BJ (cell line): Measurements from ENCODE around the gene DDIT3. TPM values are rescaled to one million over a fixed set of nuclear protein-coding genes. Genes with fewer than 3 reads are reported as not detected.
"Not testable (repeated sequence)": the region's sequence is repeated elsewhere in the genome, so short reads cannot be mapped to it uniquely, and the experiment has no call there.

ENCODE experiments used
- CTCF ChIA-PET: fragments of 350-600 bp; formaldehyde crosslinking; extraction: SDS; loops from one replicate; lab custom pipeline; 2021; ENCODE audit warnings: antibody characterized with exemption, inconsistent platforms; lab: Yijun Ruan, JAX
- POLR2A ChIA-PET: fragments of 300-600 bp; sonication (Branson Sonifier 250); formaldehyde crosslinking; extraction: SDS; loops from one replicate; lab custom pipeline; 2021; ENCODE audit warnings: antibody characterized with exemption; lab: Charles Lee
- DNase-seq: peaks from one replicate; pipeline ENCODE4 v3.0.0-alpha.2; 2011; ENCODE audit warnings: low read depth
- H3K27me3 ChIP-seq: 2 replicates; pipeline ENCODE4 v1.6.0; 2011; ENCODE audit warnings: low read length; ENCODE audit not compliant: control insufficient read depth, insufficient read depth
- H3K36me3 ChIP-seq: 2 replicates; pipeline ENCODE4 v1.5.1; 2011; ENCODE audit warnings: low read length; ENCODE audit not compliant: control insufficient read depth, insufficient read depth
- H3K4me3 ChIP-seq: 2 replicates; pipeline ENCODE4 v1.5.1; 2011; ENCODE audit warnings: low read depth, mild to moderate bottlenecking, control low read depth, low read length
- CTCF ChIP-seq: IDR thresholded peaks from 2 replicates; pipeline ENCODE4 v1.5.1; 2011; ENCODE audit warnings: low read depth, mild to moderate bottlenecking, control low read depth, inconsistent platforms, low read length, moderate library complexity; ENCODE audit not compliant: insufficient read depth
- polyA plus RNA-seq: library from polyadenylated mRNA; depleted of rRNA; stranded (reverse); fragments of >200 nt; gene quantifications from 2 replicates; pipeline ENCODE4 v1.2.3, GENCODE V29; 2011

DDIT3 gene
- polyA plus RNA-seq, 1 experiment, result 65.4 TPM

- Histone ChIP-seq H3K27me3 (no peaks in the 10 kb centered on the region), H3K4me3 (no peak overlapping the region), H3K36me3 (peaks cover 40% of the 10 kb centered on the region)
- no peak for TF ChIP-seq CTCF
- POLR2A ChIA-PET, result no interaction called here
- no peak for DNase-seq
- CTCF ChIA-PET, result no interaction called here
These were observed 20.1 kb downstream of the DDIT3 start for GRCh38 chr12:57500213-57500612.

GRCh38 chr12:57498571-57498970, 21.7 kb downstream of the DDIT3 start:
- TF ChIP-seq CTCF, result no peak
- ChIA-PET CTCF (no interaction called here), POLR2A (no interaction called here)
- peaks cover 33% of the 10 kb centered on the region for H3K36me3 ChIP-seq
- no peak overlapping the region for H3K4me3 ChIP-seq
- no peak for DNase-seq
- no peaks in the 10 kb centered on the region for H3K27me3 ChIP-seq

GRCh38 chr12:57498132-57498502, 22.2 kb downstream of the DDIT3 start:
- ChIA-PET POLR2A (no interaction called here), CTCF (interaction anchor here (0.9 kb wide), 1 partner anchor 23 kb away, joined by 3 read pairs; no protein-coding TSS in a partner anchor)
- Histone ChIP-seq H3K36me3 (peaks cover 33% of the 10 kb centered on the region), H3K27me3 (no peaks in the 10 kb centered on the region), H3K4me3 (no peak overlapping the region)
- DNase-seq, result no peak
- TF ChIP-seq CTCF, result no peak

GRCh38 chr12:57497223-57498131, 22.8 kb downstream of the DDIT3 start:
- no peak overlapping the region for H3K4me3 ChIP-seq
- H3K36me3 ChIP-seq, result peaks cover 36% of the 10 kb centered on the region
- no peak for DNase-seq
- CTCF ChIA-PET, result interaction anchor here (0.9 to 1.1 kb wide), 2 partner anchors 22 to 35 kb away, joined by 3 read pairs; no protein-coding TSS in a partner anchor
- POLR2A ChIA-PET, result interaction anchor here (0.7 kb wide), 1 partner anchor 32 kb away, joined by 6 read pairs; no protein-coding TSS in a partner anchor
- TF ChIP-seq CTCF, result no peak
- H3K27me3 ChIP-seq, result no peaks in the 10 kb centered on the region

- no peaks in the 10 kb centered on the region for H3K27me3 ChIP-seq
- H3K4me3 ChIP-seq, result no peak overlapping the region
- peaks cover 33% of the 10 kb centered on the region for H3K36me3 ChIP-seq
- DNase-seq, result no peak
- ChIA-PET POLR2A (interaction anchor here (0.7 kb wide), 1 partner anchor 31 kb away, joined by 6 read pairs; no protein-coding TSS in a partner anchor), CTCF (interaction anchor here (1.1 kb wide), 1 partner anchor 34 kb away, joined by 3 read pairs; no protein-coding TSS in a partner anchor)
- no peak for TF ChIP-seq CTCF
These were observed 23.5 kb downstream of the DDIT3 start for GRCh38 chr12:57496822-57497221.

- H3K27me3 ChIP-seq, DNase-seq, CTCF ChIA-PET, H3K4me3 ChIP-seq, POLR2A ChIA-PET: not testable (repeated sequence)
- H3K36me3 ChIP-seq, result peaks cover 27% of the 10 kb centered on the region
These were observed 25.1 kb downstream of the DDIT3 start for GRCh38 chr12:57495051-57495701.
